NCI-H524 (cell line): ENCODE data around the gene AIRE.

Experiments used
- DNase-seq, 2 experiments: peaks; one replicate each; lab custom pipeline; 2025; lab: John Stamatoyannopoulos, UW

The AIRE gene

GRCh38 chr21:44324106-44324853, 38.6 kb downstream of the AIRE start:
- DNase-seq, result no peak

GRCh38 chr21:44324854-44325107, 39.1 kb downstream of the AIRE start:
- DNase-seq, result no peak

GRCh38 chr21:44325386-44326271, 40.0 kb downstream of the AIRE start:
- no peak for DNase-seq

- DNase-seq, result no peak
Measured at GRCh38 chr21:44326272-44326647, 40.6 kb downstream of the AIRE start.

GRCh38 chr21:44326716-44327602, 41.3 kb downstream of the AIRE start:
- DNase-seq, result peak in 1 of 2 experiments; percentile 27

GRCh38 chr21:44327603-44327974, 41.9 kb downstream of the AIRE start:
- no peak for DNase-seq

GRCh38 chr21:44328242-44328895, 42.7 kb downstream of the AIRE start:
- no peak for DNase-seq

GRCh38 chr21:44329086-44329889, 43.6 kb downstream of the AIRE start:
- DNase-seq, result peak in 1 of 2 experiments; percentile 40

GRCh38 chr21:44329971-44330681, 44.5 kb downstream of the AIRE start:
- no peak for DNase-seq

- DNase-seq, result no peak
Measured at GRCh38 chr21:44330698-44331097, 45.0 kb downstream of the AIRE start.

- DNase-seq, result no peak
Measured at GRCh38 chr21:44331209-44331608, 45.5 kb downstream of the AIRE start.

GRCh38 chr21:44331650-44332307, 46.1 kb downstream of the AIRE start:
- peak; percentile 38 to 78 for DNase-seq

GRCh38 chr21:44332383-44332782, 46.7 kb downstream of the AIRE start:
- DNase-seq, result no peak

- no peak for DNase-seq
Measured at GRCh38 chr21:44332965-44333364, 47.3 kb downstream of the AIRE start.

- DNase-seq, result no peak
Measured at GRCh38 chr21:44333509-44334328, 48.0 kb downstream of the AIRE start.

- DNase-seq, result no peak
Measured at GRCh38 chr21:44334329-44335030, 48.8 kb downstream of the AIRE start.

- DNase-seq, result no peak
Measured at GRCh38 chr21:44335266-44336059, 49.8 kb downstream of the AIRE start.

GRCh38 chr21:44337449-44337848, 51.8 kb downstream of the AIRE start:
- no peak for DNase-seq
